Tibial artery (tissue), 4 donors: ENCODE data around the gene APOA1.

Experiments
- DNase-seq, 2 donors: peaks; one replicate each; pipeline ENCODE4 v3.0.0-alpha.2; 2019
- H3K27ac ChIP-seq, 2 donors: fragments of 200-600 bp; sonication (generic) in 1 of 2; 1 replicate in 1 of 2; 2 replicates in 1 of 2; pipeline ENCODE4 v1.5.1; 2018 to 2019; ENCODE audit warnings: mild to moderate bottlenecking in 1 of 2
- H3K27me3 ChIP-seq, 2 donors: fragments of 200-600 bp; sonication (generic) in 1 of 2; one replicate each; pipeline versions ENCODE4 v1.5.1 to v1.6.0; 2016 to 2019
- H3K36me3 ChIP-seq, 3 donors: fragments of 200-600 bp; sonication (generic) in 2 of 3; one replicate each; pipeline ENCODE4 v1.5.1; 2016 to 2019; ENCODE audit warnings: mild to moderate bottlenecking in 2 of 3
- H3K4me1 ChIP-seq, 4 donors: fragments of 200-600 bp; sonication (generic) in 2 of 4; 1 replicate in 3 of 4; 2 replicates in 1 of 4; pipeline ENCODE4 v1.5.1; 2016 to 2019
- H3K4me3 ChIP-seq, 2 donors: fragments of 200-600 bp; sonication (generic) in 1 of 2; 1 replicate in 1 of 2; 2 replicates in 1 of 2; pipeline ENCODE4 v1.5.1; 2018 to 2019; ENCODE audit warnings: mild to moderate bottlenecking in 2 of 2
- H3K9me3 ChIP-seq, 3 donors: fragments of 200-600 bp; sonication (generic) in 1 of 3; one replicate each; pipeline ENCODE4 v1.5.1; 2016 to 2019
- intact Hi-C: fragments of 100-400 bp; cut with DNase I; formaldehyde crosslinking; loops from one replicate; pipeline ENCODE4 v1.15.0; 2023; ENCODE audit warnings: low total_unique reads
- TF ChIP-seq, protein P1 (sequence below), 2 experiments: fragments of 200-600 bp in 1 of 2; fragments of 450-650 bp in 1 of 2; IDR thresholded peaks; one replicate each; pipeline ENCODE4 v1.5.1; 2017 to 2019; ENCODE audit warnings: antibody characterized with exemption in 2 of 2, mild to moderate bottlenecking in 1 of 2, moderate library complexity in 1 of 2

The APOA1 gene

DNA sequence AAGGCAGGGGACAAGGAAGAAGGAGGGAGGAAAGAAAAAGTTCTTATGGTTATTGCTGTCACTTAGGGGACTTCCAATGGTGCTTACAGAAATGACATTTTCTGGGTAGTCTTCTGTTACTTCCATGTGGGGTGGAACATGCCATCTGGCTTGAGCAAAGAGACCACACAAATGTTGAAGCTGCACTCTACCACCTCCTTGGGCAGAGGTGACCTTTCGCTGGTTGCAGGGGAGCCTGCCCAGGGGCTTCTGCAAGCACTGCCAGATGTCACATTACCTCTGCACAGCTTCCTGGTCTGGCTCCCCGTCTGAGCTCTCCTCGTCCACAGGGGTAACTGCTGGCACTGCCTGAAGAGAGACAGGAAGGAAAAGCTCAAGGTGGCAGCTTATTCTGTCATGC lies 32.6 kb upstream of the APOA1 start:
- no peak overlapping the region for H3K27ac ChIP-seq
- intact Hi-C loops, result loop anchor here (10.0 kb wide), 1 partner anchor 365 kb away; the partner anchor contains the start of genes PCSK7 and RNF214
- no peak overlapping the region for H3K4me3 ChIP-seq
- no peak for DNase-seq
- peaks cover 75 to 97% (median 89%) of the 10 kb centered on the region in 3 donors for H3K36me3 ChIP-seq
- H3K4me1 ChIP-seq, result no peaks in the 10 kb centered on the region
- TF ChIP-seq, protein P1, sequence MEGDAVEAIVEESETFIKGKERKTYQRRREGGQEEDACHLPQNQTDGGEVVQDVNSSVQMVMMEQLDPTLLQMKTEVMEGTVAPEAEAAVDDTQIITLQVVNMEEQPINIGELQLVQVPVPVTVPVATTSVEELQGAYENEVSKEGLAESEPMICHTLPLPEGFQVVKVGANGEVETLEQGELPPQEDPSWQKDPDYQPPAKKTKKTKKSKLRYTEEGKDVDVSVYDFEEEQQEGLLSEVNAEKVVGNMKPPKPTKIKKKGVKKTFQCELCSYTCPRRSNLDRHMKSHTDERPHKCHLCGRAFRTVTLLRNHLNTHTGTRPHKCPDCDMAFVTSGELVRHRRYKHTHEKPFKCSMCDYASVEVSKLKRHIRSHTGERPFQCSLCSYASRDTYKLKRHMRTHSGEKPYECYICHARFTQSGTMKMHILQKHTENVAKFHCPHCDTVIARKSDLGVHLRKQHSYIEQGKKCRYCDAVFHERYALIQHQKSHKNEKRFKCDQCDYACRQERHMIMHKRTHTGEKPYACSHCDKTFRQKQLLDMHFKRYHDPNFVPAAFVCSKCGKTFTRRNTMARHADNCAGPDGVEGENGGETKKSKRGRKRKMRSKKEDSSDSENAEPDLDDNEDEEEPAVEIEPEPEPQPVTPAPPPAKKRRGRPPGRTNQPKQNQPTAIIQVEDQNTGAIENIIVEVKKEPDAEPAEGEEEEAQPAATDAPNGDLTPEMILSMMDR (IDR thresholded peaks at IDR 0.05), result no peak
- H3K27me3 ChIP-seq, result no peaks in the 10 kb centered on the region
- no peaks in the 10 kb centered on the region for H3K9me3 ChIP-seq

DNA sequence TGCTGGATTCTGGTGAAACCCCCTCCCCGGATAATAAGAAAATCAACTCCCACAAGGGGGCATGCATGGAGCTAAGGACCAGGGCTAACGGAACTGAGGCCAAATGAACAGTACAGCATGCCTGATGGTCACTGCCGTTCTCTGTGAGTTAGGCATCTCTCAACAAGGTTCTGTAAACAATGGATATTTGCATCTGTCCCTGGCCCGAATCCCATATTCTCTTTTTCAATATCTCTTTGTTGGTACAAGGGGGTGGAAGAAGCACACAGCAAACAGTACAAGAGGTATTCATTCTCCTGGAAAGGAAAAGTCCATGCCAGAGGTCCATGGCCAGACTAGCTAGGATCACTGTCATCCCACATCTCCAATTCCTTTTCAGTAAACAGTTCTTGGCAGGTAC lies 32.2 kb upstream of the APOA1 start:
- Histone ChIP-seq H3K4me3 (no peak overlapping the region), H3K4me1 (no peaks in the 10 kb centered on the region), H3K27ac (no peak overlapping the region), H3K27me3 (no peaks in the 10 kb centered on the region), H3K36me3 (peaks cover 73 to 97% (median 89%) of the 10 kb centered on the region in 3 donors), H3K9me3 (no peaks in the 10 kb centered on the region)
- intact Hi-C loops, result loop anchor here (10.0 kb wide), 1 partner anchor 365 kb away; the partner anchor contains the start of genes PCSK7 and RNF214
- no peak for DNase-seq
- TF ChIP-seq, protein P1 (IDR thresholded peaks at IDR 0.05), result no peak

DNA sequence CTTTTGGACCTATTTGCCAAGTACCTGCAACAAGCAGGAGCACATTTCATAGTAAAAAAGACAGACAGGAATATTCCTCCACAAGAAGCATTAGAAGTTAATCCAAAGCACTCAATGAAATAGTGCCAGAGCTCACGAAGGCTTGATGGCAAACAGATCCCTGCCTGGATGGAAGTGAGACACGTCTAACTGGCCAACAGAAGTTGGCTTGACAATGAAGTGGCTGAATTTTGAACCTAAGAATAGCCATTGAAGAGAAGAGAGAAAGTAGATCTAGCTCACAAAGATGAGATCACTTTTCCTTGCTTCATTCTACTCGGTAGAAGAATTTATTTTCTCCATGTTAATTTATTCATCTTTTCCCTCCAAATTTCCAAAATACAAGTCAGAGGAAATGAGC lies 30.6 kb upstream of the APOA1 start:
- Histone ChIP-seq H3K4me1 (no peaks in the 10 kb centered on the region), H3K27me3 (no peaks in the 10 kb centered on the region), H3K27ac (no peak overlapping the region), H3K36me3 (peaks cover 66 to 100% (median 89%) of the 10 kb centered on the region in 3 donors), H3K9me3 (no peaks in the 10 kb centered on the region), H3K4me3 (no peak overlapping the region)
- intact Hi-C loops, result no loop called here
- no peak for DNase-seq
- TF ChIP-seq, protein P1 (IDR thresholded peaks at IDR 0.05), result no peak

- Histone ChIP-seq H3K4me1 (no peaks in the 10 kb centered on the region), H3K27ac (no peak overlapping the region), H3K27me3 (no peaks in the 10 kb centered on the region), H3K9me3 (no peaks in the 10 kb centered on the region), H3K36me3 (peaks cover 62 to 100% (median 89%) of the 10 kb centered on the region in 3 donors), H3K4me3 (no peak overlapping the region)
- no peak for DNase-seq
- TF ChIP-seq, protein P1 (IDR thresholded peaks at IDR 0.05), result no peak
- intact Hi-C loops, result no loop called here
These were observed 30.2 kb upstream of the APOA1 start for GRCh38 chr11:116867619-116868018.

- TF ChIP-seq, protein P1 (IDR thresholded peaks at IDR 0.05), result no peak
- Histone ChIP-seq H3K9me3 (no peaks in the 10 kb centered on the region), H3K27me3 (no peaks in the 10 kb centered on the region), H3K4me3 (no peak overlapping the region), H3K4me1 (no peaks in the 10 kb centered on the region), H3K27ac (no peak overlapping the region), H3K36me3 (peaks cover 65 to 100% (median 89%) of the 10 kb centered on the region in 3 donors)
- no peak for DNase-seq
- intact Hi-C loops, result no loop called here
These were observed 29.5 kb upstream of the APOA1 start for GRCh38 chr11:116866804-116867455.
